NCI-H510A (cell line): ENCODE measurements around the gene TRAM2.
A peak's percentile ranks its signal among the peaks of the same experiment; 100 is the strongest.

ENCODE experiments used
- DNase-seq: peaks from one replicate; lab custom pipeline; 2025; lab: John Stamatoyannopoulos, UW

TRAM2 gene, protein sequence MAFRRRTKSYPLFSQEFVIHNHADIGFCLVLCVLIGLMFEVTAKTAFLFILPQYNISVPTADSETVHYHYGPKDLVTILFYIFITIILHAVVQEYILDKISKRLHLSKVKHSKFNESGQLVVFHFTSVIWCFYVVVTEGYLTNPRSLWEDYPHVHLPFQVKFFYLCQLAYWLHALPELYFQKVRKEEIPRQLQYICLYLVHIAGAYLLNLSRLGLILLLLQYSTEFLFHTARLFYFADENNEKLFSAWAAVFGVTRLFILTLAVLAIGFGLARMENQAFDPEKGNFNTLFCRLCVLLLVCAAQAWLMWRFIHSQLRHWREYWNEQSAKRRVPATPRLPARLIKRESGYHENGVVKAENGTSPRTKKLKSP

DNA sequence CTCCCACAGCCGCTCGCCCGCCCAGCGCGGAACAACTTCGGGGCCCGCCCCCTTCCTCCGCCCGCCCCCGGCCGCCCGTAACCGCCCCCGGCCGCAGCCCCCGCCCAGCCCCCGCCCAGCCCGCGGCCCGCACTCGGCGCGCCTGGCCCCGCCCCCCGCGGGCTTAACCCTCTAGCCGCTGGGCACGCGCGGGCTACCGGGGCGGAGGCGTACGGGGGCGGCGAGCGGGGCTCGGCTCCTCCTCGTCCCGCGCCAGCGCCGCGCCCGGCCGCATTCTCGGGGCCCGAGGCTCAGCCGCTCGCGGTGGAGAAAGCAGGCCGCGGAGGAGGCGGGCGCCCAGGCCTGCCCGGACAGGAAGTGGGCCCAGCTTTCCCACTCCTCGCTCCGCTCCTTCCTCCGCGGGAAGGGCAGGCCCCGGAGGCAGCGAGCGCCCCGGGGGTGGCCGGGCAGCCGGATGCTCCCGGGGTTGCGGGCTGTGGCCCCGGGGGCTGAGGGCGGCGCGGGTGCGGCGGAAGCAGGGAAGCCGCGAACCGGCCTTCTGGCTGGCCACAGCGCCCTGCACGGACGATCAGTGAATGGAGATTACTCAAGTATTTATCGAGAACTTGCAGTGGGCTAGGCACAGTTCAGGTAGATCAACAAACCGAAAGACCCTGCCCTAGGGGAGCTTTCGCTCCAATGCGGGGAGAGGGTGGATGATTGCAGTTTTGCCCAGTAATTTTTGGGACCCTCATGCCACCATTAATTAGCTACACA is at the start of gene TRAM2:
Gene TRAM2 (minus strand): TSS at position 39 of the 756 bp plus-strand sequence. CDS start 145 bp downstream, outside the sequence.
- peak; percentile 95 for DNase-seq

DNA sequence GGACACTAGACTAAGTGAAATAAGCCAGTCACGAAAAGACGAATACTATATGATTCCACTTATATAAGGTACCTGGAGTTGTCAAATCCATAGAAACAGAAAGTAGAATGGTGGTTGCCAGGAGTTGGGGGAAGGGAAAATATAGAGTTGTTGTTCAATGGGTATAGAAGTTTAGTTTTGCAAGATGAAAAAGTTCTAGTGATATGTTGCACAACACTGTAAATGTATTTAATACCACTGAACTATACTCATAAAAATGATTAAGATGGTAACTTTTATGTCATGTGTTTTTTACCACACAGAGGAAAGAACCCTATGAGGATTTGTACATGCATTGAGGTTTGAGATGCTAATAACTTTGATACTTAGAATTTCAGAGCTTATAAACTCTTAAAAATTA is 46.0 kb upstream of the TRAM2 start:
- no peak for DNase-seq

DNA sequence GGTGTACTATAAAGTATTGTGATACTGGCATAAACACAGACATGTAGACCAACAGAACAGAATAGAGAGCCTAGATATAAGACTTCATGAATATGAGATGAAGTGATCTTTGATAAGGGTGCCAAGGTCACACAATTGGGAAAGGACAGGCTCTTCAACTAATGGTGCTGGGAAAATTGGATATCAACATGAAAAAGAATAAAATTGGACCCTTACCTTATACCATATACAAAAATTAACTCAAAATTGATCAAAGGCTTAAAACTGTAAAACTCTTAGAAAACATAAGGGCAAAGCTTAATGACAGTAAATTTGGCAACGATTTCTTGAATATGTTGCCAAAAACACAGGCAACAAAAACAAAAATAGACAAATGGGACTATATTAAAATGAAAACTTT is 44.8 kb upstream of the TRAM2 start:
- DNase-seq = no peak

DNA sequence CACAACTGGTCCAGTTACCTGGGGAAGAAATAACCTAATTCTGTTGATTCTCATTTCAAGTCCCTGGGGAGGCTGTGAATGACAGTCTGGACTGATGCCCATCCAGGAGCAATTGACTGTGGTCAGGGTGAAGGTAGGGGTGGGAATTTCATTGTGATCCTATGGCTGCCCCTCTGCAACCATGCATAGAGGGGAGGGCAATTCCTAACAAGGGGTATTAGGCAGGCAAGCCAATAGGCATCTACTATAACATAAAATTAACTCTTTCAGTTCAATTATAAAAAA is 44.0 kb upstream of the TRAM2 start:
- no peak for DNase-seq

DNA sequence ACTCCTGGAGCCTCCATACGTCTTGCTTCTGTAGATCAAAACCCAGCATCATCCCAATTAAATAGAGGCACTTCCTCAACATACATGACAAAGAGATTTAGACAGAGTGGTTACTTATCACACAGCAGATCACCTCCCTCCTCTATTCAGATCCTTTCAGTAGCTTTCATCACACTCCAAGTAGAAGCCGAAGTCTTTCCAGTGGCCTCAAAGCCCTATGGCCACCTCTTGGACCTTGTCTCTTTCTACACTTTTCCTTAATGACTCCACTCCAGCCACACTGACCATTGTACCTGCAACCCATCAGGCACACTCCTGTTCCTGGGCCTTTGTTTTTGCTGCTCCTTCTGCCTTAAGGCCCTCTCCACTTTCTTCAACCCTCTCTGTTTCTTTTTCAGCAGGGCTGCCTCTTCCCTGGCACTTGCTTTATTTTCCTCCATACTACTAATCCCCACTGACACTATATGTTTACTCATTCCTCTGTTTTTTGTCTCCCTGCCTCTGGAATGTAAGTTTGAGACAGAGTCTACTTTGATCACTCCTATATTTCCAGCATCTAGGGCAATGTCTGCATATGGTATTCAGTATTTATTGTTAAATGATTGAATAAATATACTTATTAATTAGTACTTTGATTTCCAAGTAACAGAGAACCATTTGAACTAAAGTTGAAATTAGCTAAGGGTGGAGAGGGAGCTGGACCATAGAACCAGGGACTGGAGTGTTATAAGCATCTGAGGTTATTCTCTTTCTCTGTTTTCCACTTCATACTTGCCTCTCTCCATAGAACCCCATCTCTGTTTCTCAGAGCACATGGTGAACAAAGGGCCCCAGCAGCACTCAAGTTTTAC is 43.4 kb upstream of the TRAM2 start:
- no peak for DNase-seq

DNA sequence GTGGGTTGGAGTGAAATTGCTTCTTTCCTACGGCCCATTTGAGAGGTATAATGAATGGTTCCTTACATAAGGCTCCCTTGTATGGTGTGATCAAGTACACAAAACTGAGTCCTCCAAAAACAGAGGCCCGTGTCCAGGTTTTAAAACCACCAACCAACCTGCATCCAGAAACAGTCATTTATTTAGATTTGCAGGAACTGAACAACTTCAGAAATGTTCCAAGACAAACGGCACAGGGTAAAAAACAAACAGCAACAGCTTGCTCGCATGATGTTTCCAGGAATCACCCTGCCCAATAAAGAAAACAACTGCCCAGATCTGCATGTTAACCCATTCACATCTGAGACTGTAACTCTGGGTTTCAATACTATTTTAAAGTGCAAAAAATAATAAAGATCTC is 40.2 kb upstream of the TRAM2 start:
- DNase-seq = no peak

DNA sequence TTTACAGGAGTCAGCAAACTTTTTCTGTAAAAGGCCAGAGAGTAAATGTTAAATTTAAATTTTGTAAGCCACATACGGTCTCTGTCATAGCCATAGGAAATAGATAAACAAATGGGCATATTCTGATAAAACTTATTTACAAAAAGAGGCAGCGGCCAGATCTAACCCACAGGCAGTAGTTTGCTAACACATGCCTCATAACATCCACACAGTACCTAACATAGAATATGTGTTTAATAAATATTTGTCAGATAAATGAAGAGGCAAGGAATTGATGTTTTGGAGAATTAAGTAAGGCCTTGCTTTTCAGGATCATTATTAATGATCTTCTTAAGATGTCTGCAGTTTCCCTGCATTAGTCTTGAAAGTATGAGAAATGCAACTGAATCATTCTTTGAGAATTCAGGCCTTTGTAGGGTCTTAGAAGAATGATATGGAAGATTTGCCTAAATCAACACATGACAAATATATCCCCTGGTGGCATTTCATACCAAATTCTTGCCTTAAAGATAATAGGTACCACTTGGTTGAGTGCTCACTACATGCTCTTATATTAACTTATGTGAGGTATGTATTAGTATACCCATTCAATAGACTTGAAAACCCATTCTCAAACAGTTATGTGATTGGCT is 39.3 kb upstream of the TRAM2 start:
- DNase-seq = no peak

DNA sequence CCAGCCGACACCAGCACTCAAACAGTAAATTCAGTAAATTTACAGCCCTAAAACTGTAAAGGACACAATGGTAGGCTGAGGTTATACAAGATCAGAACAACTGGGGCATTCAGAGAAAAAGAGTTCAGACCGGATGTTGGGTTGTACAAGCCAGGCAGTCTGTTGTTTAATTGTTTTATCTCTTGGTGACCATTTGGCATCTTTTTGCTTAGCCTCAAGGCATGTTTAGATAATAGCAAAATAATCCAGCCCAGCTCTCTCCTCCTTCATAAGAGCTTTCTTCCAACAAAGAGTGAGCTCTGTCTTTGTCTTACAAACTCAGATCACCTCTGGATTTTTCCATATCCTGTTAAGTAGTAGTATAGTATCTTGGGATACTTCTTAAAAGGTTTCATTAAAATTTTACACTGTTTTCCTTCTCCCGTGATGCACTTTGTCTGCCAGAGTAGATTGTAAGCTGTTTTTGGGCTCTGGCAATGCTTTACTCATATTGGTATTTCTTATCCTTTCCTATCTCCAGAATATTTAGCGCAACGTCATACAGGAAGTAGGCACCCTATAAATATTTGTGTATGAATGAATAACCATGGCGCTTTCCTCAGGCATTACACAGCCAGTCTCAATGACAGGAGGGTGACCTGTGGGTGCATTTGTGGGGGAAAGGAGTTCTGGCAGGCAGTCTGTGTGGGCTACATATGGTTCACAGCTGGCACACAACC is 35.6 kb upstream of the TRAM2 start:
- no peak for DNase-seq

DNA sequence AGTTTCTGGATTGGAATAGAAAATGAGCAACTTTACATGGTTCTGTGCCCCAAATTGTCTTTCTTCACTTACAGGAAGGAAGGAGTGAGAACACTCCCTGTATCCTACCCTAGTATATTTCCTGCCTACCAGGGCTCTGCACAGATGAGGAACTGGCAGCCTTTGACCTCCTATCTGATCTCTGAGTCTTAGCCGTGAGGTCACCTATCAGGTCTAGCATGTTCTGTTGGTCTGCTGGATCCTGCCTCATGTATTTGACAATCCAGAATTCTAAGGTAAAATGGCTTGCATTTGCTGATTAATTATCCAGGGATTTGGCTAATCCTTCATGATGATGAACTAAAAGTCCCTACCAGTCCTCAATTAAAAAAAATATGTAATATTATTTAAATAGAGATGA is 35.0 kb upstream of the TRAM2 start:
- DNase-seq = no peak

DNA sequence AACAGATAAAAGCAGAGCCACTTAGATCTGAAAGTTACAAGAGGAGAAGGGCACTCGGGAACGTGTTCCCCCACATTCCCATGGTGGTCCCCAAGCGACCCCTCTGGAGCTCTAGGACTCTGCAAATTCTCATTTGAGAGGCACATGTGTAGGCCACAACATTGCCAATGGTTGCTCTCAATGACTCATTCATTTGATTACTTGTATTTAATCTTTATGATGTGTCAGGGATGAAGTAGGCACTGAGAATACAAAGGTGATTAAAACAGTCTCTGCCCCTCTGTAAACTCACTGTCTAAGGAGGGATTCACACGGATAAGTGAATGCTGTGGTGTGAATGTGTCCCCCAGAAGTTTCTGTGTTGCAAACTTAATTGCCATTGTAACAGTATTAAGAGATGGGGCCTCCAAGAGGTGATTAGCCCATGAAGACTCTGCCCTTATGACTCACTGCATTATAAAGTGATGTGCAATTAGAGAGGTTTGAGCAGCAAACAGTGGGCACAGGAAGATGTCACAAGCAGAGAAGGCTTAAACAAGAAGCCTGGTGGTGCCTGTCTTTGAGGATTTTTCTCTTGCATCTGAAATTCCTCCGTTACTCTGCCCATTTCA is 34.0 kb upstream of the TRAM2 start:
- DNase-seq = no peak

DNA sequence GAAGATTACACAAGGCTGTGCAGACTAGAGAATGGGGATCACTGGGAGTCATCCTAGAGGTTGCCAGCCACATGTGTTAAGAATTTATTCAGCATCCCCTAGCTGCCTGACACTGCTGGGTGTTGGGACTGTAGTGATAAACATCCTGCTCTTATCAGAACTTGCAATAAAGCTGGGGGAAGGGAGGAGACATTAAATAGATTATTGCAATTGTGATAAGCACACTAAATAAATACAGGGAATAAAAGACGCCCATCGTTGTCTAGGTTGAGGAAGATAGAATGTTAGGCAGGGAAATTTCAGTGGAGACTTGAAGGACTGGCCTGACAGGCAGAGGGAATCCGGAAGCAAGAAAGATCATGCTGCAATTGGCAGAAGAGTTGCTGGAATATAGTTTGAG is 33.2 kb upstream of the TRAM2 start:
- DNase-seq = no peak

DNA sequence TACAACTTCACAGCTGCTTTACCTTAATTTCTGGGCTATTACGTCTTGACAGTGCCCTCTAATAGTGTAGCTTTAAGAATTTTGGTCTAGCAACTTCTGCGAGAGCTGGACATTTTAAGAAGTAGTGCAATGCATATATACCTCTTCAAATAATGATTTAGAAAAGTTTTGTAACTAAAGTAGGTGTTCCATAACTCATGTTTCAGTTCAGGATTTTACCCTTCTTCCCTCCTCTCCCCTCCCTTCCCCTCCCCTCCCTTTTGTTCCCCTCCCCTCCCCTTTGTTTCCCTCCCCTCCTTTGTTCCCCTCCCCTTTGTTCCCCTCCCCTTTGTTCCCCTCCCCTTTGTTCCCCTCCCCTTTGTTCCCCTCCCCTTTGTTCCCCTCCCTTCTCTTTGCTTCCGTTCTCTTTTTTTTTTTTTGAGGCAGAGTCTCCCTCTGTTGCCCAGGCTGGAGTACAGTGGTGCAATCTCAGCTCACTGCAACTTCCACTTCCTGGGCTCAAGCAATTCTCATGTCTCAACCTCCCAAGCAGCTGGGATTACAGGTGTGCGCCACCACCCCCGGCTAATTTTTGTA is 28.8 kb upstream of the TRAM2 start:
- no peak for DNase-seq

DNA sequence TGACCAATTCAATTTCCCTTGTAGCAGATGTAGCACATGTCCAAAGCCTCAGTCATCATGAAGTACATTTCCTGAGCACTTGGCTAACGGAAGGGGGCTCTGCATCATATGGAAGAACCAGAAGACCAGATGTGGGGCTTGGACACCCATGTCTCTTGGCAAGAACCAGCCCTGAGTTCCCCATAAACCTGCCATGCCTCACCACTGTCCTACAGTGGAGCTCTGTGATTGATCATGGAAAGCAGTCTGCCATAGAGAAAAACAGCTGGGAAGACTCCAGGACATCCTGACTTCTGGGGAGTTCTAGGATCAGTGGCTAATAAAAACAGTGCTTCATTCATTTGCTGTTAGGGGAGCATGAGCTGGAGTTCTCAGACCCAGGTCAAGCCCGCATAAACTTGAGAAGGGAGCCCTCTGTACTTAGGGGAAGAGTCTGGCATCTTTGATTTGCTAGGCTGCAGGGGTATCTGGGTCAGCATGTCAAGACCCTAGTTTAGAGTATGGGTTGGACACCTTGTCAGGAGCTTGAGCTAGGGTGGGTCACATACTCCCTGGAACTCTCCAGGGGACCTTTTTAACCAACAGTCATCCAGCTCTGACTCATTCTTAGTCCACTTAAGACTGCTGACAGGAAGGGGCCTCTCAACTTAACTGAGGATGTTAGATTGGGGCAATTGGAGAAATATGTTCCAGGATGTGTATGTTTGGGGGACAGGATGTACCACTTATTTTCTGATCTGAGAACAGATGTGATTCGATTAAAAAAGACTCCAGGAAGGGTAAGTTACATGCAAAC is 26.3 kb upstream of the TRAM2 start:
- no peak for DNase-seq

DNA sequence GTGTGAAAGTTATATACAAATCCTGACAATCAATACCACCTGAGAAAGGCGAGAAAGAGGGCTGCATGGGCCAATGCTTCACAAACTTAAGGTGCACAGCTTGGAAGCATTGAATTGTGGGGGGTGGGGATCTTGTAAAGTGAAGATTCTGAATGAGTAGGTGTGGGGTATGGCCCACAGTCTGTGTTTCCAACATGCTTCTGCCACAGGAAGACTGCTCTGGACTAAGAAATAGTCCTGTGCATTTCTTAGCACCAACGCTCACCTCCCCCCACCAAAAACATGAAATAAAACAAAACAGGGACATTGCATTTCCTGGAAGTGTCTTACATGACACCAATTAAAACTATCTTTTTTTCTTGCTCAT is 21.9 kb upstream of the TRAM2 start:
- no peak for DNase-seq

DNA sequence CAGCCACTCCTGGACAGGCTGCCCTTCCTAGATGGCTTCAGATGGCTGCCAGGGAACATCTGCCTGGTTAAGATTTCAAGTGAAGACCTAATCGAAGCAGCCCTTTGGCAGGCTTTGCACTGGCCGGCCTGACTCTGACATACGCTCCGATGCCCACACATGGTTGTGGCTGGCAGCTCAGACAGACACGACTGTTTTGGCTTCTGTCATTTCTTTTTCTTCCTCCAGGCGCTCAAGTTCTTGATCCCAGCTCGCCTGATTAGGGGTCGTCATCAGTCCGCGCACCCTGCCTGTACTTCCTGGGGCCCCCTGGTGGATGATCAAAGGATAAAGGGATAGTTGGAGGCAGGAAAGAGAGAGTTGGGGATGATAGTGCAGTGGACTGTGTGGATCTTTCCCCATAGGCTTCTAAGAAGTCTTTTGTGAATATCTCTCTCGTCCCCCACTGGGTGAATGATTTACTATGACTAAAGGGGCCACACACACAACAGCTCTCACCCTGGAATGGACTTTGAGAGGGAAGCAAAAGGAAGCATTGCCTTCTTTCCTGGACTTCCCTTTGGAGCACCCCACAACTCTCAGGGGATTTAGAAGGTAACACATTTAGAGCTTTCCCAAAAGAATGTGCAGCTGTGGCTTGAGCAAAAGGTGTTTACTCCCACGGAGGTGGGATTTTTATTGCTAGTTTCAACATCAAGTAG is 21.4 kb upstream of the TRAM2 start:
- peak; percentile 63 for DNase-seq

DNA sequence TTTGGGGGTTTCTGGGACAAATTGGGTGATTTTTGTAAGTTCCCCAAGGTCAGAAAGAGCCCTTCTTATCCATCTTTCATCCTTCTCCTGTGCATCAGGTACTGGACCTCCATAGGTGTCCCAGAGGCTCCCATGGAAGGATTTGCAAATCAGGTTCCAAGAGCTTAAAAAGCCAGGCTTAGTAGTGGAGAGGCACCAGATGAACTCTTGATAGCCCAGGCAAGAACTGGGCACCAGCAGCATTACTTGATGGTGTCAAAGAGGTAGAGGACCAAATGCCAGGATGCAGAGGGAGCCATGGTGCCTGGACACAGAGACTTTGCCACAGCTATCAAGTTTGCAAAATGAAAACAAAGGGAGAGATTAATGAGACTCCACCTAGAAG is 20.9 kb upstream of the TRAM2 start:
- DNase-seq = no peak

DNA sequence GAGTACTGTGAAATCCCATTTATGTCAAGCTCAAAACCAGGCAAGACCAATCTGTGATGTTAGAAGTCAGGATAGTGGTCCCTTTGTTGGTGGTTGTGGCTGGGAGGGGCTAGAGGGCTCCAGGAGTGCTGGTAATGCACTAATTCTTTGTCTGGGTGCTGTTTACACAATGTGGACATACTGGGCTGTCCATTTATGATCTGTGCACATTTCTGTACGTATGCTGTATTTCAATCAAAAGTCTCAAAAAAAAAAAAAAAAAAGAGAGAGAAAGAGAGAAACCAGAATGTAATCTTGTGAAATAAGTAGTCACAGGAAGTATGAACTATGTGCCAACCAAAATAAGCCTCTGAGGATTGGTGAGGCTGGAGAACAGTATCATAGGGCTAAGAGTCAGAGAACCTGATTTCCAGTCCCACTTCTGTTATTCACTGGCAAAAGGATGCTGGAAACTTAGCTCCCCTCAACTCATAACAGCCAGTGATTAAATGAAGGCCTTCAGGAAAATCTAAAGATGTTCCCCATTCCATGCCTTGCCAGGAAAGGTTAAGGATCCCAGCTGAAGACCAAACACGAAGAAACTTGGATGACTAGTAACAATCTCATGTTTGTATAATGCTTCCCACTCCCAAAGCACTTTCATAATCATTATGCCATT is 19.6 kb upstream of the TRAM2 start:
- DNase-seq = no peak

DNA sequence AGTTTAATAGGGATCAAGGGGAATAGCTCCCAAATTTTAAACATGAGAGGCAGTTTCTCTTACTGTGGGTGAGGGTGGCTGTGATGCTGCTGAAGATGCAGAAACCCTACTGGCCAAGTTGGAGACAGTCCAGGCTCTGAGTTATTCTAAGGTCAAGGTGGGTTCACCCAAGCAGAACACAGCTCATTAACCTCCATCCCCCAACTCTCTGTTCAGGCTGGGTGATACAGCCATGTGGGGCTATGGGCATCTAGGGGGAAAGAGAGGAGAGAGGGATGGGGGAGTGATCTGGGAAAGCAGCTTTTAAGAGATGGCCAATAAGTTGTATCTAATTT is 18.9 kb upstream of the TRAM2 start:
- DNase-seq = no peak
